HUES48 (cell line): ENCODE data around the gene PHACTR2.
A peak's percentile ranks its signal among the peaks of the same experiment; 100 is the strongest.

ENCODE experiments used
- H3K27ac ChIP-seq: one replicate; pipeline ENCODE4 v1.7.0; 2013; ENCODE audit warnings: low read depth, low read length, inconsistent platforms
- H3K27me3 ChIP-seq: 2 replicates; pipeline ENCODE4 v1.6.1; 2013; ENCODE audit warnings: mild to moderate bottlenecking, low read length; ENCODE audit not compliant: control insufficient read depth, insufficient read depth
- H3K36me3 ChIP-seq: 2 replicates; pipeline ENCODE4 v1.6.1; 2013; ENCODE audit warnings: low read length; ENCODE audit not compliant: control insufficient read depth, insufficient read depth
- H3K4me1 ChIP-seq: 2 replicates; pipeline ENCODE4 v1.6.1; 2013; ENCODE audit warnings: mild to moderate bottlenecking, low read length; ENCODE audit not compliant: control insufficient read depth, insufficient read depth
- H3K4me3 ChIP-seq: 2 replicates; pipeline ENCODE4 v1.5.1; 2013; ENCODE audit warnings: mild to moderate bottlenecking, low read depth, low read length
- H3K9ac ChIP-seq: 2 replicates; pipeline ENCODE4 v1.6.1; 2013; ENCODE audit warnings: mild to moderate bottlenecking, low read depth, low read length, moderate library complexity
- H3K9me3 ChIP-seq: 2 replicates; pipeline ENCODE4 v1.6.1; 2013; ENCODE audit warnings: low read length; ENCODE audit not compliant: control insufficient read depth, insufficient read depth

The PHACTR2 gene

GRCh38 chr6:143811501-143812157 is 133.9 kb downstream of the PHACTR2 start:
- H3K36me3 ChIP-seq = peaks cover 36% of the 10 kb centered on the region
- H3K4me1 ChIP-seq = no peaks in the 10 kb centered on the region
- H3K27me3 ChIP-seq = no peaks in the 10 kb centered on the region
- H3K27ac ChIP-seq = no peak overlapping the region
- no peaks in the 10 kb centered on the region for H3K9me3 ChIP-seq
- H3K4me3 ChIP-seq = no peak overlapping the region
- H3K9ac ChIP-seq = no peak overlapping the region

GRCh38 chr6:143817621-143818020 is 139.9 kb downstream of the PHACTR2 start:
- no peak overlapping the region for H3K9ac ChIP-seq
- no peaks in the 10 kb centered on the region for H3K9me3 ChIP-seq
- peaks cover 6% of the 10 kb centered on the region for H3K36me3 ChIP-seq
- no peak overlapping the region for H3K27ac ChIP-seq
- no peak overlapping the region for H3K4me3 ChIP-seq
- H3K4me1 ChIP-seq = peaks cover 4% of the 10 kb centered on the region
- H3K27me3 ChIP-seq = no peaks in the 10 kb centered on the region

GRCh38 chr6:143821359-143821758 is 143.6 kb downstream of the PHACTR2 start:
- no peak overlapping the region for H3K27ac ChIP-seq
- H3K27me3 ChIP-seq = no peaks in the 10 kb centered on the region
- H3K9me3 ChIP-seq = no peaks in the 10 kb centered on the region
- no peak overlapping the region for H3K9ac ChIP-seq
- H3K4me1 ChIP-seq = peaks cover 10% of the 10 kb centered on the region
- no peak overlapping the region for H3K4me3 ChIP-seq
- H3K36me3 ChIP-seq = peaks cover 26% of the 10 kb centered on the region

- Histone ChIP-seq H3K4me1 (peaks cover 10% of the 10 kb centered on the region), H3K36me3 (peaks cover 32% of the 10 kb centered on the region)
These were observed 144.8 kb downstream of the PHACTR2 start for GRCh38 chr6:143822584-143823024.

GRCh38 chr6:143823548-143823947 is 145.8 kb downstream of the PHACTR2 start:
- H3K9ac ChIP-seq = no peak overlapping the region
- H3K27me3 ChIP-seq = no peaks in the 10 kb centered on the region
- peaks cover 10% of the 10 kb centered on the region for H3K4me1 ChIP-seq
- H3K4me3 ChIP-seq = no peak overlapping the region
- peaks cover 32% of the 10 kb centered on the region for H3K36me3 ChIP-seq
- no peak overlapping the region for H3K27ac ChIP-seq
- no peaks in the 10 kb centered on the region for H3K9me3 ChIP-seq

More at GRCh38 chr6:143822584-143823024, 144.8 kb downstream of the PHACTR2 start:
- no peak overlapping the region for H3K9ac ChIP-seq
- H3K27ac ChIP-seq = no peak overlapping the region
- H3K9me3 ChIP-seq = no peaks in the 10 kb centered on the region
- H3K27me3 ChIP-seq = no peaks in the 10 kb centered on the region
- H3K4me3 ChIP-seq = no peak overlapping the region

- H3K27ac ChIP-seq = no peak overlapping the region
- no peaks in the 10 kb centered on the region for H3K4me1 ChIP-seq
These were observed 150.8 kb downstream of the PHACTR2 start for GRCh38 chr6:143828572-143828971.

GRCh38 chr6:143836150-143836549 is 158.4 kb downstream of the PHACTR2 start:
- H3K36me3 ChIP-seq = no peaks in the 10 kb centered on the region
- H3K27ac ChIP-seq = no peak overlapping the region
- no peaks in the 10 kb centered on the region for H3K4me1 ChIP-seq
- H3K9ac ChIP-seq = no peak overlapping the region
- no peaks in the 10 kb centered on the region for H3K9me3 ChIP-seq
- H3K4me3 ChIP-seq = no peak overlapping the region
- no peaks in the 10 kb centered on the region for H3K27me3 ChIP-seq

More at GRCh38 chr6:143828572-143828971, 150.8 kb downstream of the PHACTR2 start:
- Histone ChIP-seq H3K9ac (no peak overlapping the region), H3K9me3 (no peaks in the 10 kb centered on the region), H3K27me3 (no peaks in the 10 kb centered on the region), H3K36me3 (peaks cover 41% of the 10 kb centered on the region), H3K4me3 (no peak overlapping the region)

GRCh38 chr6:143838395-143838794 is 160.6 kb downstream of the PHACTR2 start:
- no peaks in the 10 kb centered on the region for H3K4me1 ChIP-seq
- no peak overlapping the region for H3K9ac ChIP-seq
- H3K36me3 ChIP-seq = no peaks in the 10 kb centered on the region
- H3K4me3 ChIP-seq = no peak overlapping the region
- no peaks in the 10 kb centered on the region for H3K9me3 ChIP-seq
- no peaks in the 10 kb centered on the region for H3K27me3 ChIP-seq
- H3K27ac ChIP-seq = no peak overlapping the region

- Histone ChIP-seq H3K4me1 (no peaks in the 10 kb centered on the region), H3K27ac (no peak overlapping the region), H3K9ac (no peak overlapping the region)
These were observed 161.4 kb downstream of the PHACTR2 start for GRCh38 chr6:143839196-143839595.

GRCh38 chr6:143840595-143841265 is 163.0 kb downstream of the PHACTR2 start:
- Histone ChIP-seq H3K9me3 (no peaks in the 10 kb centered on the region), H3K36me3 (peaks cover 15% of the 10 kb centered on the region), H3K4me1 (no peaks in the 10 kb centered on the region), H3K27me3 (no peaks in the 10 kb centered on the region), H3K4me3 (no peak overlapping the region), H3K27ac (no peak overlapping the region), H3K9ac (no peak overlapping the region)

More at GRCh38 chr6:143839196-143839595, 161.4 kb downstream of the PHACTR2 start:
- H3K27me3 ChIP-seq = no peaks in the 10 kb centered on the region
- H3K4me3 ChIP-seq = no peak overlapping the region
- peaks cover under 1% of the 10 kb centered on the region for H3K36me3 ChIP-seq
- H3K9me3 ChIP-seq = no peaks in the 10 kb centered on the region

- H3K9ac ChIP-seq = peak overlapping the region; percentile 94
- H3K4me3 ChIP-seq = peak overlapping the region; percentile 95
- H3K9me3 ChIP-seq = no peaks in the 10 kb centered on the region
- H3K27me3 ChIP-seq = no peaks in the 10 kb centered on the region
- H3K4me1 ChIP-seq = no peaks in the 10 kb centered on the region
- peak overlapping the region; percentile 92 for H3K27ac ChIP-seq
- H3K36me3 ChIP-seq = peaks cover 33% of the 10 kb centered on the region
These were observed 164.7 kb downstream of the PHACTR2 start for GRCh38 chr6:143842461-143842901.
